HepG2 (cell line): ENCODE measurements around the gene ZMIZ1. TPM values are rescaled to one million over a fixed set of nuclear protein-coding genes. Genes with fewer than 3 reads are reported as not detected.
A peak's percentile ranks its signal among the peaks of the same experiment; 100 is the strongest.

ENCODE experiments used
- ATAC-seq: fragments of 200-7000 bp; cut with Tn5 transposase; 3 replicates; pipeline ENCODE4 v1.9.1; 2020; ENCODE audit warnings: mild to moderate bottlenecking, moderate library complexity
- BruUV-seq: library from RNA; stranded (reverse); fragments of 400-500 nt; replicated peaks from 2 replicates; lab custom pipeline; 2021; lab: Mats Ljungman, UMichigan
- CTCF ChIA-PET: fragments of 300-600 bp; formaldehyde crosslinking; extraction: SDS; loops from one replicate; lab custom pipeline; 2021; ENCODE audit warnings: low total read pairs, inconsistent platforms, low intra/inter-chr PET ratio; lab: Yijun Ruan, JAX
- POLR2A ChIA-PET: fragments of 350-600 bp; sonication (Branson Sonifier 250); formaldehyde crosslinking; loops from one replicate; lab custom pipeline; 2020; ENCODE audit warnings: antibody characterized with exemption, inconsistent platforms; lab: Yijun Ruan, JAX
- DNase-seq: peaks from one replicate; pipeline ENCODE4 v3.0.0-alpha.2; 2015; ENCODE audit warnings: low spot score
- FAIRE-seq: peaks from 3 replicates; lab custom pipeline; 2011; peaks lifted over from hg19 to GRCh38; lab: Jason Lieb, UNC
- H2AFZ ChIP-seq: one replicate; pipeline ENCODE4 v1.6.1; 2011; ENCODE audit warnings: low read length, inconsistent platforms
- H3K27ac ChIP-seq: fragments of 300-600 bp; 3 replicates; pipeline ENCODE4 v1.8.0; 2011; ENCODE audit warnings: mixed run types, mild to moderate bottlenecking, mixed read lengths, low read length, inconsistent platforms; ENCODE audit not compliant: insufficient read depth; ENCODE audit errors: extremely low read length
- H3K27me3 ChIP-seq, 2 experiments: fragments of 200-600 bp in 1 of 2; 2 replicates in 1 of 2; 3 replicates in 1 of 2; pipeline versions ENCODE4 v1.6.0 to v1.8.0; 2011; ENCODE audit warnings: low read length in 2 of 2, mild to moderate bottlenecking in 2 of 2, moderate library complexity in 2 of 2, inconsistent platforms in 1 of 2; ENCODE audit not compliant: insufficient read depth in 2 of 2, control insufficient read depth in 1 of 2
- H3K36me3 ChIP-seq, 2 experiments: fragments of 200-600 bp in 1 of 2; replicated peaks in 1 of 2; 2 replicates in 1 of 2; 3 replicates in 1 of 2; pipeline versions ENCODE4 v1.5.1 to v1.8.0; 2011; ENCODE audit warnings: low read length in 2 of 2, inconsistent platforms in 1 of 2; ENCODE audit not compliant: insufficient read depth in 2 of 2, control insufficient read depth in 1 of 2
- H3K4me1 ChIP-seq: 2 replicates; pipeline ENCODE4 v1.5.1; 2012; ENCODE audit warnings: low read length, inconsistent platforms; ENCODE audit not compliant: insufficient read depth
- H3K4me2 ChIP-seq: 2 replicates; pipeline ENCODE4 v1.6.0; 2011; ENCODE audit warnings: low read depth, low read length, inconsistent platforms
- H3K4me3 ChIP-seq, 3 experiments: fragments of 200-600 bp in 1 of 3; sonication (generic), shearing (Covaris generic) in 1 of 3; replicated peaks in 1 of 3; 2 replicates each; pipeline ENCODE4 v1.5.1; 2011 to 2016; ENCODE audit warnings: low read length in 3 of 3, inconsistent platforms in 2 of 3, low read depth in 2 of 3, mild to moderate bottlenecking in 2 of 3, control low read depth in 1 of 3, mixed read lengths in 1 of 3; ENCODE audit not compliant: insufficient read depth in 1 of 3
- H3K79me2 ChIP-seq: one replicate; pipeline ENCODE4 v1.6.1; 2011; ENCODE audit warnings: low read length, inconsistent platforms; ENCODE audit not compliant: insufficient read depth
- H3K9ac ChIP-seq: 2 replicates; pipeline ENCODE4 v1.6.0; 2011; ENCODE audit warnings: mild to moderate bottlenecking, low read depth, low read length, inconsistent platforms; ENCODE audit not compliant: insufficient read depth
- H3K9me3 ChIP-seq: 2 replicates; pipeline ENCODE4 v1.5.1; 2012; ENCODE audit warnings: mild to moderate bottlenecking, low read length
- H4K20me1 ChIP-seq: 2 replicates; pipeline ENCODE4 v1.6.0; 2011; ENCODE audit warnings: inconsistent platforms, mild to moderate bottlenecking, low read length, moderate library complexity; ENCODE audit not compliant: insufficient read depth
- ARID5B ChIP-seq: IDR thresholded peaks from 2 replicates; pipeline ENCODE4 v1.4.0; 2020; ENCODE audit warnings: mild to moderate bottlenecking, missing genetic modification reagents
- ATM ChIP-seq: fragments of 450-650 bp; IDR thresholded peaks from 2 replicates; pipeline ENCODE4 v1.7.1; 2017; ENCODE audit warnings: mild to moderate bottlenecking, borderline replicate concordance
- ELF3 ChIP-seq: IDR thresholded peaks from 2 replicates; pipeline ENCODE4 v1.6.1; 2016; ENCODE audit warnings: missing genetic modification reagents, missing compliant biosample characterization
- ETV5 ChIP-seq: IDR thresholded peaks from 2 replicates; pipeline ENCODE4 v1.6.1; 2018; ENCODE audit warnings: missing biosample characterization, missing genetic modification reagents, inconsistent platforms, borderline replicate concordance
- FOXA1 ChIP-seq, 2 experiments: fragments of 450-650 bp in 1 of 2; sonication (generic) in 1 of 2; formaldehyde crosslinking in 1 of 2; IDR thresholded peaks; 2 replicates each; pipeline versions ENCODE4 v1.4.0 to v1.6.1; 2016 to 2020; ENCODE audit warnings: missing genetic modification reagents in 1 of 2
- HNF4G ChIP-seq, 2 experiments: sonication (generic) in 1 of 2; formaldehyde crosslinking in 1 of 2; IDR thresholded peaks; 2 replicates each; pipeline versions ENCODE4 v1.4.0 to v1.6.1; 2011 to 2020; ENCODE audit warnings: borderline replicate concordance in 2 of 2, low read depth in 2 of 2, mild to moderate bottlenecking in 2 of 2, low read length in 1 of 2, missing genetic modification reagents in 1 of 2, moderate library complexity in 1 of 2
- KLF15 ChIP-seq: sonication (generic); formaldehyde crosslinking; IDR thresholded peaks from 2 replicates; pipeline ENCODE4 v1.8.1; 2023; ENCODE audit warnings: borderline replicate concordance, mild to moderate bottlenecking, inconsistent platforms, missing genetic modification reagents, mixed read lengths
- RXRA ChIP-seq: sonication (generic); formaldehyde crosslinking; IDR thresholded peaks from 2 replicates; pipeline ENCODE4 v1.5.1; 2020; ENCODE audit warnings: missing genetic modification reagents
- SP140L ChIP-seq: sonication (generic); formaldehyde crosslinking; IDR thresholded peaks from 2 replicates; pipeline ENCODE4 v1.4.0; 2020; ENCODE audit warnings: missing genetic modification reagents, borderline replicate concordance
- SRY ChIP-seq: sonication (generic); formaldehyde crosslinking; IDR thresholded peaks from 2 replicates; pipeline ENCODE4 v1.8.0; 2022; ENCODE audit warnings: mild to moderate bottlenecking, missing genetic modification reagents
- TBX2 ChIP-seq: sonication (generic); formaldehyde crosslinking; IDR thresholded peaks from 2 replicates; pipeline ENCODE4 v1.5.0; 2020; ENCODE audit warnings: missing genetic modification reagents, mild to moderate bottlenecking, borderline replicate concordance
- ZBTB7B ChIP-seq: sonication (generic); formaldehyde crosslinking; IDR thresholded peaks from 2 replicates; pipeline ENCODE4 v1.4.0; 2020; ENCODE audit warnings: missing genetic modification reagents
- ZFP62 ChIP-seq: sonication (generic); formaldehyde crosslinking; IDR thresholded peaks from 2 replicates; pipeline ENCODE4 v1.4.0; 2020; ENCODE audit warnings: missing genetic modification reagents
- ZNF496 ChIP-seq: sonication (generic); formaldehyde crosslinking; IDR thresholded peaks from 2 replicates; pipeline ENCODE4 v1.8.1; 2023; ENCODE audit warnings: mild to moderate bottlenecking, moderate library complexity, missing genetic modification reagents; ENCODE audit not compliant: insufficient replicate concordance
- ZNF615 ChIP-seq: sonication (generic); formaldehyde crosslinking; IDR thresholded peaks from 2 replicates; pipeline ENCODE4 v1.5.0; 2020; ENCODE audit warnings: mild to moderate bottlenecking, missing genetic modification reagents, borderline replicate concordance
- WGBS: methylation state at CpG from one replicate; pipeline ENCODE4 v1.1.6; 2017; ENCODE audit warnings: low lambda C conversion rate; 5-methylcytosine and 5-hydroxymethylcytosine counted together
- in situ Hi-C: cut with HindIII; loops from 2 replicates; pipeline ENCODE4 v1.10.0; 2017; ENCODE audit warnings: low pct_unique_long_range_greater_than_20kb; ENCODE audit not compliant: extremely low pct_ligation_motif_present
- intact Hi-C: fragments of 100-400 bp; cut with micrococcal nuclease; formaldehyde crosslinking; loops from one replicate; pipeline ENCODE4 v1.10.0; 2022; ENCODE audit not compliant: unreplicated experiment
- polyA plus RNA-seq, 8 experiments: library from polyadenylated mRNA; depleted of rRNA in 3 of 8; stranded (reverse) in 7 of 8; unstranded in 1 of 8; fragments of >200 nt; fragmentation: Illumina TruSeq in 4 of 8; extraction: Trizol in 4 of 8; gene quantifications; 2 replicates each; pipeline versions ENCODE4 v1.2.1 to v1.2.3, GENCODE V29; 2011 to 2016; ENCODE audit warnings: low read depth in 4 of 8, missing spikeins in 1 of 8, mixed read lengths in 1 of 8; ENCODE audit not compliant: insufficient read depth in 1 of 8
- total RNA-seq, 5 experiments: library from RNA; depleted of rRNA; stranded (reverse); fragments of >200 nt; fragmentation: Illumina TruSeq; extraction: Trizol; gene quantifications; 2 replicates each; pipeline ENCODE4 v1.2.3, GENCODE V29; 2016; ENCODE audit warnings: low read depth in 1 of 5
- TF ChIP-seq, protein P1 (sequence below): sonication (generic); formaldehyde crosslinking; IDR thresholded peaks from 2 replicates; pipeline ENCODE4 v1.5.0; 2020; ENCODE audit warnings: missing genetic modification reagents

Gene ZMIZ1
- total and polyA plus RNA-seq, 2 of the 13 experiments (the other 11 are each of a cell fraction or from before 2014, with no cell fraction given): 5.3 to 10.2 TPM

- no peaks in the 10 kb centered on the region for H3K79me2 ChIP-seq
- H3K4me3 ChIP-seq: peak overlapping the region in 1 of 3 experiments; percentile 66; a peak in 2 of 6 replicates
- no TSS peak for BruUV-seq
- H2AFZ ChIP-seq: no peak overlapping the region
- no peaks in the 10 kb centered on the region for H3K27me3 ChIP-seq
- H3K36me3 ChIP-seq: no peaks in the 10 kb centered on the region
- ATAC-seq: peak; percentile 96
- peak; percentile 98 for FAIRE-seq
- H3K4me2 ChIP-seq: peak overlapping the region; percentile 85
- POLR2A ChIA-PET: interaction anchor here (0.6 to 5.3 kb wide), 12 partner anchors 11 to 47 kb away, joined by 3 to 134 read pairs (median 5); partner anchors contain the start of gene PPIF
- 0% methylated on average over 3 of the region's 13 CpGs for WGBS
- H3K9me3 ChIP-seq: no peaks in the 10 kb centered on the region
- DNase-seq: peak; percentile 97
- intact Hi-C loops: loop anchor here (1.0 to 2.0 kb wide), 2 partner anchors 12 to 19 kb away; partner anchors contain the start of gene PPIF
- H3K9ac ChIP-seq: peak overlapping the region; percentile 84
- H4K20me1 ChIP-seq: no peaks in the 10 kb centered on the region
- CTCF ChIA-PET: no interaction called here
- in situ Hi-C loops: no loop called here
- H3K27ac ChIP-seq: peak overlapping the region; percentile 98
- H3K4me1 ChIP-seq: peaks cover 69% of the 10 kb centered on the region
- TF ChIP-seq TBX2 (CRISPR knock-in tag) (peak; percentile 93), ETV5 (CRISPR knock-in tag) (peak; percentile 45; the same call in 1 of the 2 replicates), KLF15 (CRISPR knock-in tag) (no peak), ZFP62 (no peak), ARID5B (CRISPR knock-in tag) (peak; percentile 94), ZNF496 (no peak), ELF3 (peak; percentile 87), RXRA (CRISPR knock-in tag) (peak; percentile 100), ZNF615 (peak; percentile 38; the same call in 1 of the 2 replicates), HNF4G (IDR thresholded peaks at IDR 0.05; ENCODE audit: borderline replicate concordance, low read depth, low read length) (0 out of 2 replicates have a peak, but pooled peaks have one; percentile 5), HNF4G (CRISPR knock-in tag; IDR thresholded peaks at IDR 0.05; ENCODE audit: borderline replicate concordance, low read depth) (peak; percentile 86), SP140L (no peak), SRY (CRISPR knock-in tag) (0 out of 2 replicates have a peak, but pooled peaks have one; percentile 33), FOXA1 (IDR thresholded peaks at IDR 0.05) (no peak), FOXA1 (CRISPR knock-in tag; IDR thresholded peaks at IDR 0.05) (peak; percentile 68; the same call in 1 of the 2 replicates), ZBTB7B (CRISPR knock-in tag) (peak; percentile 89), ATM (no peak)
- TF ChIP-seq, protein P1, sequence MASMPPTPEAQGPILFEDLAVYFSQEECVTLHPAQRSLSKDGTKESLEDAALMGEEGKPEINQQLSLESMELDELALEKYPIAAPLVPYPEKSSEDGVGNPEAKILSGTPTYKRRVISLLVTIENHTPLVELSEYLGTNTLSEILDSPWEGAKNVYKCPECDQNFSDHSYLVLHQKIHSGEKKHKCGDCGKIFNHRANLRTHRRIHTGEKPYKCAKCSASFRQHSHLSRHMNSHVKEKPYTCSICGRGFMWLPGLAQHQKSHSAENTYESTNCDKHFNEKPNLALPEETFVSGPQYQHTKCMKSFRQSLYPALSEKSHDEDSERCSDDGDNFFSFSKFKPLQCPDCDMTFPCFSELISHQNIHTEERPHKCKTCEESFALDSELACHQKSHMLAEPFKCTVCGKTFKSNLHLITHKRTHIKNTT (CRISPR knock-in tag): no peak
These were observed 266.9 kb downstream of the ZMIZ1 start for GRCh38 chr10:79335470-79336235.
